SK-N-MC (cell line): ENCODE data around the gene CDH23.

Experiments used
- DNase-seq: peaks from one replicate; pipeline ENCODE4 v3.0.0-alpha.2; 2011; ENCODE audit warnings: low read depth, low spot score
- H3K27ac ChIP-seq: fragments of 200-600 bp; sonication (generic); 2 replicates; pipeline ENCODE4 v1.5.1; 2016; ENCODE audit warnings: mixed run types
- H3K36me3 ChIP-seq: fragments of 200-600 bp; sonication (generic); 2 replicates; pipeline ENCODE4 v1.6.1; 2017; ENCODE audit warnings: antibody characterized with exemption, low read length, mixed read lengths; ENCODE audit not compliant: insufficient read depth
- H3K4me3 ChIP-seq: fragments of 200-600 bp; sonication (generic); 2 replicates; pipeline ENCODE4 v1.5.1; 2016
- H3K9ac ChIP-seq: fragments of 200-600 bp; sonication (generic); 2 replicates; pipeline ENCODE4 v1.8.0; 2017; ENCODE audit warnings: mixed run types, mixed read lengths; ENCODE audit not compliant: insufficient read length
- H3K9me3 ChIP-seq: fragments of 200-600 bp; sonication (generic); 2 replicates; pipeline ENCODE4 v1.6.1; 2017; ENCODE audit warnings: low read depth, mild to moderate bottlenecking, antibody characterized with exemption, low read length, moderate library complexity, mixed read lengths
- EZH2 ChIP-seq: fragments of 200-600 bp; sonication (generic); IDR thresholded peaks from one replicate; pipeline ENCODE4 v1.6.1; 2017; ENCODE audit warnings: antibody characterized with exemption
- FOXP2 ChIP-seq: optimal IDR thresholded peaks from 2 replicates; pipeline ENCODE3; 2011; ENCODE audit warnings: mild to moderate bottlenecking, moderate library complexity; ENCODE audit not compliant: insufficient read depth; ENCODE audit errors: extremely low read length, control extremely low read depth
- POLR2AphosphoS5 ChIP-seq: IDR thresholded peaks from 2 replicates; pipeline ENCODE4 v1.6.1; 2012; ENCODE audit warnings: mild to moderate bottlenecking, low read depth, low read length, borderline replicate concordance

The CDH23 gene

GRCh38 chr10:71703577-71703976 is 306.9 kb downstream of the CDH23 start:
- H3K9ac ChIP-seq, result no peak overlapping the region
- no peak for TF ChIP-seq POLR2AphosphoS5
- TF ChIP-seq EZH2, result no peak

GRCh38 chr10:71704816-71705215 is 308.1 kb downstream of the CDH23 start:
- Histone ChIP-seq H3K27ac (no peak overlapping the region), H3K4me3 (no peak overlapping the region), H3K9me3 (no peaks in the 10 kb centered on the region), H3K36me3 (no peaks in the 10 kb centered on the region), H3K9ac (no peak overlapping the region)
- DNase-seq, result no peak
- TF ChIP-seq EZH2 (no peak), FOXP2 (no peak), POLR2AphosphoS5 (no peak)

More at GRCh38 chr10:71703577-71703976, 306.9 kb downstream of the CDH23 start:
- Histone ChIP-seq H3K27ac (no peak overlapping the region), H3K36me3 (no peaks in the 10 kb centered on the region), H3K4me3 (no peak overlapping the region), H3K9me3 (no peaks in the 10 kb centered on the region)
- no peak for DNase-seq

DNA sequence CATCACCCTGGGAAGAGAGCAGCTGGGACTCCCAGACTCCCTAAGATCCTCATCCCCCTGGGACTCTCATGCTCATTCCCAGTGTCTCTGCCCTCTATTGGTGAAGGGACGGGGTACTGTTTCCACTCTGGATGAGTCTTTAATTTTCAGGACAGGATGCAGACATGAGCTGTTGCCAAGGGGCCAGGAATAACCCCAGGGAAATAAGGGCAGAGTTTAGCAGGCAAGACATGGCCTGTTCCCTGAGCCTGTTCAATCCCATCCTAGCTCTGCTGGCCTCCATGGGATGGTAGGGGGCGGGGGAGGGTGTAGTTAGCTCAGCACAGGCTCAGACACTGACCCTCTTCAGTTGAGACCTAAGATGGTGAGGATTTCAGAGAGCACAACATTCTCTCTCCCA is 308.9 kb downstream of the CDH23 start:
- DNase-seq, result no peak
- no peaks in the 10 kb centered on the region for H3K36me3 ChIP-seq
- TF ChIP-seq POLR2AphosphoS5, result no peak
- TF ChIP-seq FOXP2, result no peak
- no peak for TF ChIP-seq EZH2
- no peak overlapping the region for H3K9ac ChIP-seq
- no peak overlapping the region for H3K27ac ChIP-seq
- H3K4me3 ChIP-seq, result no peak overlapping the region
- H3K9me3 ChIP-seq, result no peaks in the 10 kb centered on the region

- no peak for DNase-seq
- TF ChIP-seq FOXP2, result no peak
- no peak for TF ChIP-seq POLR2AphosphoS5
- TF ChIP-seq EZH2, result no peak
- Histone ChIP-seq H3K9ac (no peak overlapping the region), H3K4me3 (no peak overlapping the region), H3K9me3 (no peaks in the 10 kb centered on the region), H3K27ac (no peak overlapping the region), H3K36me3 (no peaks in the 10 kb centered on the region)
These were observed 309.7 kb downstream of the CDH23 start for GRCh38 chr10:71706216-71707121.

DNA sequence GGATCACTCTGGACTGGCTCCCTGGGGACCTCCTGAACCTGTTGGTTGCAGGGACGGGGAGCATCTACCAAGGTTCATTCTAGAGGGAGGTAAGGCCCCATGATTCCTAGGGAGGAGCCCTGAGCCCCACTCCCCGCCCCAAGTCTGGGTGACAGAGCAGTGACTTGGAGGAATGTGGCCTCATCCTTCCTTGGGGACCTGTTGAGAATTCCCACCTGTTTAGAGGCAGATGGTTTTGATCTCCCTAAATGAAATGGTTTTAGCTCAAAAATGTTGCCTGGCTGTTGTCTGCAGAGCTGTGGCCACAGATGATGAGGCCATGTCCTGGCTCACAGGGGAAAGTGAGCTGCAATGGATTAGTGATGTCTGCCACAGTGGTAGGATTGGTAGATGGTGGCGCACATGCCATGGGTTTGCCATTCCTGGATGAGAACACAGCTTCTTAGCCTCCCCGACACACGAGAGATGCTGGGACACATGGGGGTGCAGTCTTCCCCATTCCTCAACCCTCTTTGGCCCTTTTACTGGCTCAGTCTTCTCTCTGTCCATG is 310.6 kb downstream of the CDH23 start:
- H3K9ac ChIP-seq, result no peak overlapping the region
- no peak for DNase-seq
- H3K4me3 ChIP-seq, result no peak overlapping the region
- no peak overlapping the region for H3K27ac ChIP-seq
- no peaks in the 10 kb centered on the region for H3K9me3 ChIP-seq
- no peaks in the 10 kb centered on the region for H3K36me3 ChIP-seq
- TF ChIP-seq EZH2, result no peak
- no peak for TF ChIP-seq POLR2AphosphoS5
- no peak for TF ChIP-seq FOXP2

GRCh38 chr10:71708301-71708703 is 311.6 kb downstream of the CDH23 start:
- TF ChIP-seq POLR2AphosphoS5, result no peak
- TF ChIP-seq FOXP2, result no peak
- no peak for TF ChIP-seq EZH2
- Histone ChIP-seq H3K9me3 (no peaks in the 10 kb centered on the region), H3K9ac (no peak overlapping the region), H3K4me3 (no peak overlapping the region), H3K36me3 (no peaks in the 10 kb centered on the region), H3K27ac (no peak overlapping the region)
- no peak for DNase-seq

- TF ChIP-seq POLR2AphosphoS5 (no peak), FOXP2 (no peak), EZH2 (no peak)
- no peak for DNase-seq
These were observed 312.5 kb downstream of the CDH23 start for GRCh38 chr10:71708897-71709882.

GRCh38 chr10:71710519-71710918 is 313.8 kb downstream of the CDH23 start:
- no peak for DNase-seq
- TF ChIP-seq POLR2AphosphoS5 (no peak), FOXP2 (no peak), EZH2 (no peak)
- H3K27ac ChIP-seq, result no peak overlapping the region
- no peak overlapping the region for H3K9ac ChIP-seq
- H3K9me3 ChIP-seq, result no peaks in the 10 kb centered on the region
- no peaks in the 10 kb centered on the region for H3K36me3 ChIP-seq
- H3K4me3 ChIP-seq, result no peak overlapping the region

More at GRCh38 chr10:71708897-71709882, 312.5 kb downstream of the CDH23 start:
- no peaks in the 10 kb centered on the region for H3K36me3 ChIP-seq
- no peaks in the 10 kb centered on the region for H3K9me3 ChIP-seq
- H3K27ac ChIP-seq, result no peak overlapping the region
- no peak overlapping the region for H3K4me3 ChIP-seq
- H3K9ac ChIP-seq, result no peak overlapping the region
